ENCODE results near the gene XCR1. TPM values are rescaled to one million over a fixed set of nuclear protein-coding genes. Genes with fewer than 3 reads are reported as not detected.

XCR1 gene, protein sequence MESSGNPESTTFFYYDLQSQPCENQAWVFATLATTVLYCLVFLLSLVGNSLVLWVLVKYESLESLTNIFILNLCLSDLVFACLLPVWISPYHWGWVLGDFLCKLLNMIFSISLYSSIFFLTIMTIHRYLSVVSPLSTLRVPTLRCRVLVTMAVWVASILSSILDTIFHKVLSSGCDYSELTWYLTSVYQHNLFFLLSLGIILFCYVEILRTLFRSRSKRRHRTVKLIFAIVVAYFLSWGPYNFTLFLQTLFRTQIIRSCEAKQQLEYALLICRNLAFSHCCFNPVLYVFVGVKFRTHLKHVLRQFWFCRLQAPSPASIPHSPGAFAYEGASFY
- total RNA-seq (2021): 0.02 to 0.25 TPM in 2 of 3 replicates, not detected in the other
- Bru-seq, nascent RNA: not detected
- long read RNA-seq, experiment 1: 0 reads
- long read RNA-seq, experiment 2: 0 reads
- long read RNA-seq, experiment 3: 0 reads

DNA sequence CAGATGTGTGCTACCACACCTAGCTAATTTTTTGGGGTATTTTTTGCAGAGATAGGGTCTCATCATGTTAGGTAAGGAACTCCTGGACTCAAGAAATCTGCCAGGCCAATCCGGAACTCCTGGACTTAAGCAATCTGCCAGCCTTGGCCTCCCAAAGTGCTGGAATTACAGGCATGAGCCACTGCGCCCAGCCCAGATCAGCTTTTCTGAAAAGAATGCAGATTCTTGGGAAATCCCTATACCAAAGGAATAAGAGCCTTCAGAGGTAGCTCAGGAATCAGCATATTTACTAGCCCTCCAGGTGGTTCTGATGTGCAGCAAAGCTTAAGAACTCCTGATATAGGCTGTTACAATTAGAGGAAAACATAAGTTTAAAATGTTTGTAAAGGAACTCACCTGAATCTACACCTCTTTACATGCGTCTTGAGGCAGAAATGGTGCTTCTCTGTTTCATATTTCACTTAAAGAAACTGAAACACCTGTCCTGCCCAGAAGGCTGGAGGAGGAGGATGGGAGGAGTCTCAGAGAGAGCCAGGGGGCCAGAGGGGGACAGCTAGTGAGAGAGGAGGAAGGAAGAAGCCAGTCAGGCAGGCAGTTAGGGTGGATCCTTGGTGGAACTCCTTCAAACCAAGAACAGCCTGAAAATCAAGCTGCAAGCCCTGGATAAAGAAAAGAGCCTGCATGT is at the start of gene XCR1:
Gene XCR1, minus strand, starts transcription at position 463 of the 685 bp plus-strand sequence. CDS start 5,536 bp downstream, outside the sequence.
- no peak within 1 kb of the TSS for H3K4me3 Mint-ChIP-seq

More for the DNA sequence above, at the start of gene XCR1:
- DNase-seq (ENCODE audit: low spot score) (no peak), ATAC-seq (no peak)
- H3K27ac Mint-ChIP-seq: no peak within 1 kb of the TSS
- peaks cover 6% of the 10 kb centered on the region; the same call in 1 of the 2 replicates for H3K27me3 Mint-ChIP-seq (ENCODE audit: low read depth)
- H3K9me3 Mint-ChIP-seq: peaks cover 25% of the 10 kb centered on the region
- ChIA-PET CTCF (interaction anchor here (0.9 to 2.0 kb wide), 2 partner anchors 52 to 89 kb away, joined by 3 to 8 read pairs; no protein-coding TSS in a partner anchor), POLR2A (interaction anchor here (0.7 kb wide), 1 partner anchor 52 kb away, joined by 3 read pairs; no protein-coding TSS in a partner anchor)
- no peaks in the 10 kb centered on the region for H3K4me1 Mint-ChIP-seq
- H3K36me3 Mint-ChIP-seq: peaks cover 9% of the 10 kb centered on the region
- TF ChIP-seq TEAD1 (CRISPR knock-in tag; IDR thresholded peaks at IDR 0.05): no peak
- no peak for TF ChIP-seq IRF2 (CRISPR knock-in tag; IDR thresholded peaks at IDR 0.05; ENCODE audit: borderline replicate concordance, low read depth)
- TF ChIP-seq NR2C2 (CRISPR knock-in tag; IDR thresholded peaks at IDR 0.05): no peak
- TF ChIP-seq, protein P1, sequence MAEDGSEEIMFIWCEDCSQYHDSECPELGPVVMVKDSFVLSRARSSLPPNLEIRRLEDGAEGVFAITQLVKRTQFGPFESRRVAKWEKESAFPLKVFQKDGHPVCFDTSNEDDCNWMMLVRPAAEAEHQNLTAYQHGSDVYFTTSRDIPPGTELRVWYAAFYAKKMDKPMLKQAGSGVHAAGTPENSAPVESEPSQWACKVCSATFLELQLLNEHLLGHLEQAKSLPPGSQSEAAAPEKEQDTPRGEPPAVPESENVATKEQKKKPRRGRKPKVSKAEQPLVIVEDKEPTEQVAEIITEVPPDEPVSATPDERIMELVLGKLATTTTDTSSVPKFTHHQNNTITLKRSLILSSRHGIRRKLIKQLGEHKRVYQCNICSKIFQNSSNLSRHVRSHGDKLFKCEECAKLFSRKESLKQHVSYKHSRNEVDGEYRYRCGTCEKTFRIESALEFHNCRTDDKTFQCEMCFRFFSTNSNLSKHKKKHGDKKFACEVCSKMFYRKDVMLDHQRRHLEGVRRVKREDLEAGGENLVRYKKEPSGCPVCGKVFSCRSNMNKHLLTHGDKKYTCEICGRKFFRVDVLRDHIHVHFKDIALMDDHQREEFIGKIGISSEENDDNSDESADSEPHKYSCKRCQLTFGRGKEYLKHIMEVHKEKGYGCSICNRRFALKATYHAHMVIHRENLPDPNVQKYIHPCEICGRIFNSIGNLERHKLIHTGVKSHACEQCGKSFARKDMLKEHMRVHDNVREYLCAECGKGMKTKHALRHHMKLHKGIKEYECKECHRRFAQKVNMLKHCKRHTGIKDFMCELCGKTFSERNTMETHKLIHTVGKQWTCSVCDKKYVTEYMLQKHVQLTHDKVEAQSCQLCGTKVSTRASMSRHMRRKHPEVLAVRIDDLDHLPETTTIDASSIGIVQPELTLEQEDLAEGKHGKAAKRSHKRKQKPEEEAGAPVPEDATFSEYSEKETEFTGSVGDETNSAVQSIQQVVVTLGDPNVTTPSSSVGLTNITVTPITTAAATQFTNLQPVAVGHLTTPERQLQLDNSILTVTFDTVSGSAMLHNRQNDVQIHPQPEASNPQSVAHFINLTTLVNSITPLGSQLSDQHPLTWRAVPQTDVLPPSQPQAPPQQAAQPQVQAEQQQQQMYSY (CRISPR knock-in tag; IDR thresholded peaks at IDR 0.05): no peak
- TF ChIP-seq, protein P2, sequence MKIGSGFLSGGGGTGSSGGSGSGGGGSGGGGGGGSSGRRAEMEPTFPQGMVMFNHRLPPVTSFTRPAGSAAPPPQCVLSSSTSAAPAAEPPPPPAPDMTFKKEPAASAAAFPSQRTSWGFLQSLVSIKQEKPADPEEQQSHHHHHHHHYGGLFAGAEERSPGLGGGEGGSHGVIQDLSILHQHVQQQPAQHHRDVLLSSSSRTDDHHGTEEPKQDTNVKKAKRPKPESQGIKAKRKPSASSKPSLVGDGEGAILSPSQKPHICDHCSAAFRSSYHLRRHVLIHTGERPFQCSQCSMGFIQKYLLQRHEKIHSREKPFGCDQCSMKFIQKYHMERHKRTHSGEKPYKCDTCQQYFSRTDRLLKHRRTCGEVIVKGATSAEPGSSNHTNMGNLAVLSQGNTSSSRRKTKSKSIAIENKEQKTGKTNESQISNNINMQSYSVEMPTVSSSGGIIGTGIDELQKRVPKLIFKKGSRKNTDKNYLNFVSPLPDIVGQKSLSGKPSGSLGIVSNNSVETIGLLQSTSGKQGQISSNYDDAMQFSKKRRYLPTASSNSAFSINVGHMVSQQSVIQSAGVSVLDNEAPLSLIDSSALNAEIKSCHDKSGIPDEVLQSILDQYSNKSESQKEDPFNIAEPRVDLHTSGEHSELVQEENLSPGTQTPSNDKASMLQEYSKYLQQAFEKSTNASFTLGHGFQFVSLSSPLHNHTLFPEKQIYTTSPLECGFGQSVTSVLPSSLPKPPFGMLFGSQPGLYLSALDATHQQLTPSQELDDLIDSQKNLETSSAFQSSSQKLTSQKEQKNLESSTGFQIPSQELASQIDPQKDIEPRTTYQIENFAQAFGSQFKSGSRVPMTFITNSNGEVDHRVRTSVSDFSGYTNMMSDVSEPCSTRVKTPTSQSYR (CRISPR knock-in tag; IDR thresholded peaks at IDR 0.05): no peak
- TF ChIP-seq, protein P3, sequence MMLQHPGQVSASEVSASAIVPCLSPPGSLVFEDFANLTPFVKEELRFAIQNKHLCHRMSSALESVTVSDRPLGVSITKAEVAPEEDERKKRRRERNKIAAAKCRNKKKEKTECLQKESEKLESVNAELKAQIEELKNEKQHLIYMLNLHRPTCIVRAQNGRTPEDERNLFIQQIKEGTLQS (CRISPR knock-in tag; conservative IDR thresholded peaks at IDR 0.05): no peak
- TF ChIP-seq, protein P4, sequence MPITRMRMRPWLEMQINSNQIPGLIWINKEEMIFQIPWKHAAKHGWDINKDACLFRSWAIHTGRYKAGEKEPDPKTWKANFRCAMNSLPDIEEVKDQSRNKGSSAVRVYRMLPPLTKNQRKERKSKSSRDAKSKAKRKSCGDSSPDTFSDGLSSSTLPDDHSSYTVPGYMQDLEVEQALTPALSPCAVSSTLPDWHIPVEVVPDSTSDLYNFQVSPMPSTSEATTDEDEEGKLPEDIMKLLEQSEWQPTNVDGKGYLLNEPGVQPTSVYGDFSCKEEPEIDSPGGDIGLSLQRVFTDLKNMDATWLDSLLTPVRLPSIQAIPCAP (CRISPR knock-in tag; IDR thresholded peaks at IDR 0.05): no peak
- no peak for TF ChIP-seq ZNF263 (CRISPR knock-in tag; IDR thresholded peaks at IDR 0.05; ENCODE audit: low read depth)
- TF ChIP-seq, protein P5, sequence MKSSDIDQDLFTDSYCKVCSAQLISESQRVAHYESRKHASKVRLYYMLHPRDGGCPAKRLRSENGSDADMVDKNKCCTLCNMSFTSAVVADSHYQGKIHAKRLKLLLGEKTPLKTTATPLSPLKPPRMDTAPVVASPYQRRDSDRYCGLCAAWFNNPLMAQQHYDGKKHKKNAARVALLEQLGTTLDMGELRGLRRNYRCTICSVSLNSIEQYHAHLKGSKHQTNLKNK (CRISPR knock-in tag; IDR thresholded peaks at IDR 0.05): no peak
- TF ChIP-seq, protein P6, sequence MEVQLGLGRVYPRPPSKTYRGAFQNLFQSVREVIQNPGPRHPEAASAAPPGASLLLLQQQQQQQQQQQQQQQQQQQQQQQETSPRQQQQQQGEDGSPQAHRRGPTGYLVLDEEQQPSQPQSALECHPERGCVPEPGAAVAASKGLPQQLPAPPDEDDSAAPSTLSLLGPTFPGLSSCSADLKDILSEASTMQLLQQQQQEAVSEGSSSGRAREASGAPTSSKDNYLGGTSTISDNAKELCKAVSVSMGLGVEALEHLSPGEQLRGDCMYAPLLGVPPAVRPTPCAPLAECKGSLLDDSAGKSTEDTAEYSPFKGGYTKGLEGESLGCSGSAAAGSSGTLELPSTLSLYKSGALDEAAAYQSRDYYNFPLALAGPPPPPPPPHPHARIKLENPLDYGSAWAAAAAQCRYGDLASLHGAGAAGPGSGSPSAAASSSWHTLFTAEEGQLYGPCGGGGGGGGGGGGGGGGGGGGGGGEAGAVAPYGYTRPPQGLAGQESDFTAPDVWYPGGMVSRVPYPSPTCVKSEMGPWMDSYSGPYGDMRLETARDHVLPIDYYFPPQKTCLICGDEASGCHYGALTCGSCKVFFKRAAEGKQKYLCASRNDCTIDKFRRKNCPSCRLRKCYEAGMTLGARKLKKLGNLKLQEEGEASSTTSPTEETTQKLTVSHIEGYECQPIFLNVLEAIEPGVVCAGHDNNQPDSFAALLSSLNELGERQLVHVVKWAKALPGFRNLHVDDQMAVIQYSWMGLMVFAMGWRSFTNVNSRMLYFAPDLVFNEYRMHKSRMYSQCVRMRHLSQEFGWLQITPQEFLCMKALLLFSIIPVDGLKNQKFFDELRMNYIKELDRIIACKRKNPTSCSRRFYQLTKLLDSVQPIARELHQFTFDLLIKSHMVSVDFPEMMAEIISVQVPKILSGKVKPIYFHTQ (CRISPR knock-in tag; IDR thresholded peaks at IDR 0.05): no peak
